Fibroblast of lung (primary cell): Measurements from ENCODE around the gene ANKZF1.

ENCODE experiments used
- EZH2 ChIP-seq: IDR thresholded peaks from 2 replicates; pipeline ENCODE4 v1.5.1; 2012; ENCODE audit warnings: low read length, control low read depth, mild to moderate bottlenecking; ENCODE audit errors: missing control alignments
- TF ChIP-seq, protein P1 (sequence below), 2 donors: IDR thresholded peaks in 1 of 2; conservative IDR thresholded peaks in 1 of 2; 1 replicate in 1 of 2; 2 replicates in 1 of 2; pipeline ENCODE4 v1.5.1; 2011 to 2012; ENCODE audit warnings: low read length in 2 of 2, control low read depth in 1 of 2, inconsistent platforms in 1 of 2, low read depth in 1 of 2, mild to moderate bottlenecking in 1 of 2

DNA sequence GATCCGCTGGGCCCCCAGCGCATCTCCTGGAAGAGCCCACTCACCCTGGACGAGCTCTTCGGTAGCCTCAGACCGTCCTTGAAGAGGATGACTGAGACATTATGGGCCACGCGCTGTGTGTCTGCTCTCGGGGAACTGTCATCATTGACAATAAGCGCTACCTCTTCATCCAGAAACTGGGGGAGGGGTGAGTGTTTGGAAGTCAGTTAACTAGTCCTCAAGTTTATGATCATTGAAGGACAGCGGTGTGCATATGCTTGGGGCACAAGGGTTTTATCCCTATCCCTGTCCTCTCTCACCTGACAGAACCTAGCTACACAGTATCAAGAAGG lies 16.3 kb downstream of the ANKZF1 start:
- TF ChIP-seq, protein P1, sequence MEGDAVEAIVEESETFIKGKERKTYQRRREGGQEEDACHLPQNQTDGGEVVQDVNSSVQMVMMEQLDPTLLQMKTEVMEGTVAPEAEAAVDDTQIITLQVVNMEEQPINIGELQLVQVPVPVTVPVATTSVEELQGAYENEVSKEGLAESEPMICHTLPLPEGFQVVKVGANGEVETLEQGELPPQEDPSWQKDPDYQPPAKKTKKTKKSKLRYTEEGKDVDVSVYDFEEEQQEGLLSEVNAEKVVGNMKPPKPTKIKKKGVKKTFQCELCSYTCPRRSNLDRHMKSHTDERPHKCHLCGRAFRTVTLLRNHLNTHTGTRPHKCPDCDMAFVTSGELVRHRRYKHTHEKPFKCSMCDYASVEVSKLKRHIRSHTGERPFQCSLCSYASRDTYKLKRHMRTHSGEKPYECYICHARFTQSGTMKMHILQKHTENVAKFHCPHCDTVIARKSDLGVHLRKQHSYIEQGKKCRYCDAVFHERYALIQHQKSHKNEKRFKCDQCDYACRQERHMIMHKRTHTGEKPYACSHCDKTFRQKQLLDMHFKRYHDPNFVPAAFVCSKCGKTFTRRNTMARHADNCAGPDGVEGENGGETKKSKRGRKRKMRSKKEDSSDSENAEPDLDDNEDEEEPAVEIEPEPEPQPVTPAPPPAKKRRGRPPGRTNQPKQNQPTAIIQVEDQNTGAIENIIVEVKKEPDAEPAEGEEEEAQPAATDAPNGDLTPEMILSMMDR (conservative IDR thresholded peaks at IDR 0.05 in 1 of 2, IDR thresholded peaks at IDR 0.05 in 1 of 2; ENCODE audit: low read depth in 1 of 2, low read length in 2 of 2), result no peak
- TF ChIP-seq EZH2, result no peak
